Liver (tissue), 9 donors: Measurements from ENCODE around the gene GRWD1. TPM values are rescaled to one million over a fixed set of nuclear protein-coding genes. Genes with fewer than 3 reads are reported as not detected.
A peak's percentile ranks its signal among the peaks of the same experiment; 100 is the strongest.

Source experiments
- DNase-seq: peaks from one replicate; pipeline ENCODE4 v3.0.0-alpha.2; 2017; ENCODE audit warnings: low spot score
- H3K27ac ChIP-seq, 2 donors: one replicate each; pipeline ENCODE4 v1.7.0; 2013; ENCODE audit warnings: inconsistent platforms in 2 of 2, low read length in 2 of 2, control low read depth in 1 of 2, low read depth in 1 of 2, mild to moderate bottlenecking in 1 of 2
- H3K27me3 ChIP-seq, 4 donors: one replicate each; pipeline versions ENCODE4 v1.6.1 to v1.7.0; 2013; ENCODE audit warnings: low read length in 3 of 4, inconsistent platforms in 1 of 4, mild to moderate bottlenecking in 1 of 4, moderate library complexity in 1 of 4; ENCODE audit not compliant: control insufficient read depth in 4 of 4, insufficient read depth in 4 of 4
- H3K36me3 ChIP-seq, 4 donors: one replicate each; pipeline versions ENCODE4 v1.6.1 to v1.7.0; 2013; ENCODE audit warnings: low read length in 3 of 4, mild to moderate bottlenecking in 3 of 4, low read depth in 1 of 4, moderate library complexity in 1 of 4; ENCODE audit not compliant: control insufficient read depth in 4 of 4, insufficient read depth in 3 of 4
- H3K4me1 ChIP-seq, 4 donors: one replicate each; pipeline versions ENCODE4 v1.6.1 to v1.7.0; 2013; ENCODE audit warnings: low read length in 3 of 4, mild to moderate bottlenecking in 3 of 4, moderate library complexity in 1 of 4; ENCODE audit not compliant: control insufficient read depth in 4 of 4, insufficient read depth in 4 of 4
- H3K4me3 ChIP-seq, 3 donors: one replicate each; pipeline versions ENCODE4 v1.6.1 to v1.7.0; 2013; ENCODE audit warnings: low read length in 3 of 3, control low read depth in 1 of 3, low read depth in 1 of 3, mild to moderate bottlenecking in 1 of 3
- H3K9ac ChIP-seq, 2 donors: one replicate each; pipeline ENCODE4 v1.7.0; 2013; ENCODE audit warnings: low read length in 2 of 2, mild to moderate bottlenecking in 2 of 2, moderate library complexity in 2 of 2, control low read depth in 1 of 2, low read depth in 1 of 2
- H3K9me3 ChIP-seq, 4 donors: one replicate each; pipeline versions ENCODE4 v1.6.1 to v1.7.0; 2013; ENCODE audit warnings: low read length in 3 of 4; ENCODE audit not compliant: control insufficient read depth in 4 of 4
- ATF3 ChIP-seq: IDR thresholded peaks from 2 replicates; pipeline ENCODE4 v1.6.1; 2016; ENCODE audit warnings: antibody characterized with exemption
- CTCF ChIP-seq: fragments of 150-350 bp; IDR thresholded peaks from 2 replicates; pipeline ENCODE4 v1.5.1; 2017; ENCODE audit warnings: improper control_type of control experiment, low read depth, low read length; ENCODE audit not compliant: missing input control
- EGR1 ChIP-seq, 2 donors: IDR thresholded peaks; 2 replicates each; pipeline ENCODE4 v1.6.1; 2016 to 2018; ENCODE audit warnings: antibody characterized with exemption in 2 of 2, low read depth in 2 of 2
- FOXA1 ChIP-seq: IDR thresholded peaks from 2 replicates; pipeline ENCODE4 v1.6.1; 2016; ENCODE audit warnings: antibody characterized with exemption
- FOXA2 ChIP-seq: IDR thresholded peaks from 2 replicates; pipeline ENCODE4 v1.6.1; 2016; ENCODE audit warnings: antibody characterized with exemption
- HNF4A ChIP-seq, 2 donors: conservative IDR thresholded peaks; 2 replicates each; pipeline ENCODE4 v1.6.1; 2016; ENCODE audit warnings: antibody characterized with exemption in 2 of 2, mild to moderate bottlenecking in 2 of 2
- JUND ChIP-seq, 2 donors: IDR thresholded peaks; 2 replicates each; pipeline ENCODE4 v1.6.1; 2016; ENCODE audit warnings: antibody characterized with exemption in 2 of 2
- MAX ChIP-seq: IDR thresholded peaks from 2 replicates; pipeline ENCODE4 v1.6.1; 2016; ENCODE audit warnings: antibody characterized with exemption
- NR2F2 ChIP-seq: IDR thresholded peaks from 2 replicates; pipeline ENCODE4 v1.6.1; 2016; ENCODE audit warnings: antibody characterized with exemption
- RAD21 ChIP-seq, 2 donors: IDR thresholded peaks; 2 replicates each; pipeline ENCODE4 v1.6.1; 2016; ENCODE audit warnings: antibody characterized with exemption in 2 of 2, mild to moderate bottlenecking in 2 of 2
- REST ChIP-seq: IDR thresholded peaks from 2 replicates; pipeline ENCODE4 v1.6.1; 2016; ENCODE audit warnings: antibody characterized with exemption, mild to moderate bottlenecking
- RXRA ChIP-seq, 2 donors: IDR thresholded peaks; 2 replicates each; pipeline ENCODE4 v1.6.1; 2017 to 2018; ENCODE audit warnings: antibody characterized with exemption in 2 of 2, mild to moderate bottlenecking in 1 of 2
- SP1 ChIP-seq: IDR thresholded peaks from 2 replicates; pipeline ENCODE4 v1.6.1; 2018; ENCODE audit warnings: antibody characterized with exemption, mild to moderate bottlenecking
- TAF1 ChIP-seq: conservative IDR thresholded peaks from 2 replicates; pipeline ENCODE4 v1.6.1; 2016; ENCODE audit warnings: antibody characterized with exemption, mild to moderate bottlenecking
- YY1 ChIP-seq: IDR thresholded peaks from 2 replicates; pipeline ENCODE4 v1.6.1; 2016; ENCODE audit warnings: antibody characterized with exemption, mild to moderate bottlenecking
- ZBTB33 ChIP-seq: IDR thresholded peaks from 2 replicates; pipeline ENCODE4 v1.6.1; 2016; ENCODE audit warnings: antibody characterized with exemption
- WGBS: extraction: QIAGEN DNeasy Blood & Tissue Kit; methylation state at CpG from one replicate; pipeline ENCODE4 v1.1.7; 2013; 5-methylcytosine and 5-hydroxymethylcytosine counted together
- polyA plus RNA-seq, 2 donors: library from polyadenylated mRNA; stranded (reverse) in 1 of 2; unstranded in 1 of 2; fragments of 200-250 nt in 1 of 2; fragments of >200 nt in 1 of 2; fragmentation: Nextera tagmentation in 1 of 2; extraction: Ambion mirVana in 1 of 2; gene quantifications; one replicate each; pipeline versions ENCODE4 v1.2.1 to v1.2.3, GENCODE V29; 2013 to 2015
- total RNA-seq, 2 donors: library from RNA; depleted of rRNA; stranded (reverse); fragments of >200 nt; gene quantifications; one replicate each; pipeline ENCODE4 v1.2.3, GENCODE V29; 2014
- donor health status: healthy.
- donor health status: healthy.
- donor health status: healthy.
- donor health status: healthy.
- donor health status: healthy.

The GRWD1 gene
- total and polyA plus RNA-seq, 4 donors, result 7.1 to 31.7 (median 15.3) TPM

GRCh38 chr19:48498595-48499311 lies 53.0 kb downstream of the GRWD1 start:
- TF ChIP-seq RAD21 (IDR thresholded peaks at IDR 0.05) (no peak), ZBTB33 (no peak), REST (no peak), SP1 (no peak), NR2F2 (no peak), ATF3 (no peak), TAF1 (no peak)
- H3K27ac ChIP-seq, result no peak overlapping the region
- H3K9me3 ChIP-seq, result no peaks in the 10 kb centered on the region
- H3K36me3 ChIP-seq, result no peaks in the 10 kb centered on the region
- no peak for DNase-seq
- WGBS, result 39% methylated on average over 55 of the region's 59 CpGs
- H3K4me1 ChIP-seq, result peaks cover 0 to 9% (median 4%) of the 10 kb centered on the region in 4 donors
- H3K27me3 ChIP-seq, result peaks cover 0 to 4% (median 3%) of the 10 kb centered on the region in 4 donors
- no peak overlapping the region for H3K9ac ChIP-seq
- H3K4me3 ChIP-seq, result peak overlapping the region in 1 of 3 donors; percentile 6

- Histone ChIP-seq H3K4me1 (peaks cover 0 to 9% (median 4%) of the 10 kb centered on the region in 4 donors), H3K27ac (no peak overlapping the region), H3K27me3 (peaks cover 0 to 4% (median 3%) of the 10 kb centered on the region in 4 donors), H3K9me3 (no peaks in the 10 kb centered on the region), H3K9ac (no peak overlapping the region), H3K4me3 (peak overlapping the region in 1 of 3 donors; percentile 6), H3K36me3 (no peaks in the 10 kb centered on the region)
- no peak for DNase-seq
- no peak for TF ChIP-seq JUND (IDR thresholded peaks at IDR 0.05)
- no peak for TF ChIP-seq ZBTB33
- TF ChIP-seq ATF3, result no peak
- no peak for TF ChIP-seq FOXA2
- no peak for TF ChIP-seq NR2F2
- TF ChIP-seq EGR1 (IDR thresholded peaks at IDR 0.05; ENCODE audit: low read depth in 2 of 2), result no peak
- no peak for TF ChIP-seq HNF4A (conservative IDR thresholded peaks at IDR 0.05)
- TF ChIP-seq CTCF, result no peak
- no peak for TF ChIP-seq SP1
- no peak for TF ChIP-seq MAX
- no peak for TF ChIP-seq TAF1
- no peak for TF ChIP-seq YY1
- TF ChIP-seq RAD21 (IDR thresholded peaks at IDR 0.05), result no peak
- TF ChIP-seq FOXA1, result no peak
- no peak for TF ChIP-seq RXRA (IDR thresholded peaks at IDR 0.05)
- 49% methylated on average over 44 of the region's 44 CpGs for WGBS
Observed at GRCh38 chr19:48499316-48500090, 53.7 kb downstream of the GRWD1 start.
